Measurements from ENCODE around the gene CLNK. TPM values are rescaled to one million over a fixed set of nuclear protein-coding genes. Genes with fewer than 3 reads are reported as not detected.

CLNK gene
- total RNA-seq, 1 donor from 2014 or later, result not detected

DNA sequence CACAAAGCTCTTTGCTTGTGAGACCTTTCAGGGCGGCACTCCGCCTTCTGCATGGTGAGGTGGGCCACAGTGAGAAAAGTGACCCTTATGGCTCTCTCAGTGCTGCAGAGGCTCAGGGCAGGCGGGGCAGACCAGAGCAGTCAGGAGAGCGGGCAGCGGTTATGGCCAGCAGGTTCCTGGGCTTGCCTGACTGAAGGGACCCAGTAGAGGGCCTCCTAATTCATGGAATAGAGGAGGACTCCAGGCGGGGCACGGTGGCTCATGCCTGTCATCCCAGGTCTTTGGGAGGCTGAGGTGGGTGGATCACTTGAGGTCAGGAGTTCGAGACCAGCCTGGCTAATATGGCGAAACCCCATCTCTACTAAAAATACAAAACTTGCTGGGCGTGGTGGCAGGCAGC is 91.4 kb downstream of the CLNK start:
- Histone ChIP-seq H3K36me3 (no peaks in the 10 kb centered on the region), H3K9me3 (no peaks in the 10 kb centered on the region), H3K27me3 (no peaks in the 10 kb centered on the region), H3K4me3 (no peak overlapping the region), H3K4me1 (no peaks in the 10 kb centered on the region), H3K27ac (no peak overlapping the region)
- intact Hi-C loops (cut with DNase I), result no loop called here
- DNase-seq (ENCODE audit: low spot score in 2 of 2), result no peak
- TF ChIP-seq, protein P1, sequence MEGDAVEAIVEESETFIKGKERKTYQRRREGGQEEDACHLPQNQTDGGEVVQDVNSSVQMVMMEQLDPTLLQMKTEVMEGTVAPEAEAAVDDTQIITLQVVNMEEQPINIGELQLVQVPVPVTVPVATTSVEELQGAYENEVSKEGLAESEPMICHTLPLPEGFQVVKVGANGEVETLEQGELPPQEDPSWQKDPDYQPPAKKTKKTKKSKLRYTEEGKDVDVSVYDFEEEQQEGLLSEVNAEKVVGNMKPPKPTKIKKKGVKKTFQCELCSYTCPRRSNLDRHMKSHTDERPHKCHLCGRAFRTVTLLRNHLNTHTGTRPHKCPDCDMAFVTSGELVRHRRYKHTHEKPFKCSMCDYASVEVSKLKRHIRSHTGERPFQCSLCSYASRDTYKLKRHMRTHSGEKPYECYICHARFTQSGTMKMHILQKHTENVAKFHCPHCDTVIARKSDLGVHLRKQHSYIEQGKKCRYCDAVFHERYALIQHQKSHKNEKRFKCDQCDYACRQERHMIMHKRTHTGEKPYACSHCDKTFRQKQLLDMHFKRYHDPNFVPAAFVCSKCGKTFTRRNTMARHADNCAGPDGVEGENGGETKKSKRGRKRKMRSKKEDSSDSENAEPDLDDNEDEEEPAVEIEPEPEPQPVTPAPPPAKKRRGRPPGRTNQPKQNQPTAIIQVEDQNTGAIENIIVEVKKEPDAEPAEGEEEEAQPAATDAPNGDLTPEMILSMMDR (IDR thresholded peaks at IDR 0.05), result no peak

DNA sequence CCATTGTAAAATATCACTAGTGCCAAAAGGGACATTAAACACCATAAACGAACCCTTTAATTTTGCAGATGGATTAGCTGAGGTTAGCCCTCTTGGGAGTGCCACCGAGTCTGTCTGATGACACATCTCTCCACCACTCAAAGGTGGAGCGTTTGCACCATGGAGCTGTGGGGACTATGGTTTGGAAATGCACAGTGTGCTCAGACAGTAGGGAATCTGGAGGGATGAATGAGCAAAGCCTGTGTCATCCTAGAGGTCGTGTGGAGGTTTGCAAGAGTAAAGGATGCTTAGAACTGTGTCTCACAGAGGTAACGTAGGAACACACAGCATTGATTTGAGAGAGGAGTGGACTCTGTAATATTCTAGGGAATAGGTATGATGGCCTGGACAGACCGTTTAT is 93.7 kb downstream of the CLNK start:
- Histone ChIP-seq H3K27ac (no peak overlapping the region), H3K4me1 (no peaks in the 10 kb centered on the region), H3K36me3 (no peaks in the 10 kb centered on the region), H3K4me3 (no peak overlapping the region), H3K9me3 (no peaks in the 10 kb centered on the region), H3K27me3 (no peaks in the 10 kb centered on the region)
- DNase-seq (ENCODE audit: low spot score in 2 of 2), result no peak
- TF ChIP-seq, protein P1 (IDR thresholded peaks at IDR 0.05), result no peak
- intact Hi-C loops (cut with DNase I), result no loop called here

DNA sequence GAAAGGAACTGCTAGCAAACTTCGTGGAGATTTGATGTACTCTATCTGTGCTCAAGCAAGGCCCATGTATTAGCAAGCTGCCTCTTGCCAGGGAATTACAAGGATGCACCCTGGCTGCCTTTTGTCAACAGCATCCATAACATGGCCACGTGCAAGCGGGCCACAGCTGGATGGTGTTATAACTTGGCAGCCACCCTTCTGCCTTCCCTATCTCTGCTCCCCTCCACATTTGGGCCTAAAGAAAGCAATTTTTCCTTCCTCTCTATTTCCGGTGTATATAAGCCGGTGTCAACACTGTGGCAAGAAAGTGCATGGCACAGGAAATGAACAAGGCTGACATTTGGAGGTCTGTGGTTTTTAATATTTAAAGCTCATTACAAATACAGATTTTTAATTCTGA is 94.8 kb downstream of the CLNK start:
- Histone ChIP-seq H3K36me3 (no peaks in the 10 kb centered on the region), H3K4me1 (no peaks in the 10 kb centered on the region), H3K4me3 (no peak overlapping the region), H3K27ac (no peak overlapping the region), H3K27me3 (no peaks in the 10 kb centered on the region), H3K9me3 (no peaks in the 10 kb centered on the region)
- TF ChIP-seq, protein P1 (IDR thresholded peaks at IDR 0.05), result no peak
- no peak for DNase-seq (ENCODE audit: low spot score in 2 of 2)
- intact Hi-C loops (cut with DNase I), result no loop called here

DNA sequence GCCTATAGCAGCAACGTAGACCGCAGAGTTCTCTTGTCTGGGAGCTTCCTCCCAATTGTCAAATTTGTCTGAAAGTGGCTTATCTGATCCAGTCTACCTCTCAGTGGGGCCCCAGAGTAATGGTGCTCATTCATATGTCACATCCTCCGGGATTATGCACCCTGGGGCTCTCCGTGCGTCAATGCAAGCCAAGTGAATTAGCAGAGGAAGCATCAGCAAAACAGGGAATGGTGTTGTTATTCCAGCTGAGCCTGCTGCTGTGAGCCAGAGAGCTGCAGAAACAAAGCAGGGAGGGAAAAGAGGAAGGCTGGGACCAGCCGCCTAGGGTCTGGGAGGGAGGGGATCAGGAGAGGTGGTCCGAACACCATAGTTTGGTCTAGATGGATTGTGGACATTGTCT is 95.2 kb downstream of the CLNK start:
- intact Hi-C loops (cut with DNase I), result no loop called here
- no peaks in the 10 kb centered on the region for H3K4me1 ChIP-seq
- H3K27me3 ChIP-seq, result no peaks in the 10 kb centered on the region
- no peaks in the 10 kb centered on the region for H3K9me3 ChIP-seq
- H3K27ac ChIP-seq, result no peak overlapping the region
- DNase-seq (ENCODE audit: low spot score in 2 of 2), result no peak
- no peak overlapping the region for H3K4me3 ChIP-seq
- H3K36me3 ChIP-seq, result no peaks in the 10 kb centered on the region
- TF ChIP-seq, protein P1 (IDR thresholded peaks at IDR 0.05), result no peak

DNA sequence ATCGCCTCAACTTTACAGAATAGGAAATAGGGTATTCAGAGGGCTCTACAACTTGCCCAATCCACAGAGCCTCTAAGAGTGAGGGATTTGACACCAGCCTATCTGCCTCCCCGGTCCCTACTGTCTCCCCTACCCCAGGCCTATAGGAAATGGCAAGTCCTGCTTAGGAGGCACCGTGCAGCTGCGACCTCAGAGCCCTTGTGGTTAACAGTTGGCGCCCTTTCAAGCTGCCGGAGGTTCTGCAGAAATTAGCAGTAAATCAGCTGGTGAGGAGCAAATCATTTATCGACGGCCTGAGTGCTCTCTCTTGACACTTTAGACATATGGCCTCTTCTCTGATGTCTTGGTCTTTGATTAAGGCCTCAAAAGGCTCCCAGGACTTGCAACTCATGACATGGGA is 96.9 kb downstream of the CLNK start:
- no peak for DNase-seq (ENCODE audit: low spot score in 2 of 2)
- intact Hi-C loops (cut with DNase I), result no loop called here
- no peaks in the 10 kb centered on the region for H3K27me3 ChIP-seq
- no peaks in the 10 kb centered on the region for H3K9me3 ChIP-seq
- no peak overlapping the region for H3K4me3 ChIP-seq
- TF ChIP-seq, protein P1 (IDR thresholded peaks at IDR 0.05), result no peak
- no peaks in the 10 kb centered on the region for H3K4me1 ChIP-seq
- no peak overlapping the region for H3K27ac ChIP-seq
- H3K36me3 ChIP-seq, result no peaks in the 10 kb centered on the region

DNA sequence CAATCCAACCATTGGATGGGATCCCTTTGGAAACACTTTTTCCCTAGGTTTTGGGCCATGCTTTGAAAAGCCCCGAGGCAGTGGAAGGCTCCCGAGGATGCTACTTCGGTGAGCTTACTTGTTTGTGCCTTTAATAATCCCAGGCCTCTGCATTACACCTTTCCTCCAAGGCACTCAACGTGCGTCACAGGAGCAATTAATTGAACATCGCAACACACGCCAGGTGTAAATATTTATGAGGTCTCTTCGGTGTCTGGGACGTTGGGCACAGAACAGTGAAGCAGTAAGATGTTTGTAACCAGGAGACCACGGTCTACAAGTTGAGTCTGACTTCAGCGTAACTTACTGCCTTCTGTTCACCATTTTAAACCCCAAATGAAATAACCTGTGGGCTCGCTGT is 97.3 kb downstream of the CLNK start:
- no peaks in the 10 kb centered on the region for H3K27me3 ChIP-seq
- intact Hi-C loops (cut with DNase I), result no loop called here

More for the DNA sequence above, 97.3 kb downstream of the CLNK start:
- H3K36me3 ChIP-seq, result no peaks in the 10 kb centered on the region
- H3K9me3 ChIP-seq, result no peaks in the 10 kb centered on the region
- H3K27ac ChIP-seq, result no peak overlapping the region
- H3K4me3 ChIP-seq, result no peak overlapping the region
- no peak for DNase-seq (ENCODE audit: low spot score in 2 of 2)
- TF ChIP-seq, protein P1 (IDR thresholded peaks at IDR 0.05), result no peak
- H3K4me1 ChIP-seq, result no peaks in the 10 kb centered on the region
